Right atrium auricular region (tissue), 2 donors: Measurements from ENCODE around the gene CEBPA. TPM values are rescaled to one million over a fixed set of nuclear protein-coding genes. Genes with fewer than 3 reads are reported as not detected.

Experiments
- DNase-seq: peaks from one replicate; pipeline ENCODE4 v3.0.0-alpha.2; 2019; ENCODE audit warnings: low spot score
- H3K27ac ChIP-seq, 2 donors: fragments of 200-600 bp; sonication (generic); 1 replicate in 1 of 2; 2 replicates in 1 of 2; pipeline ENCODE4 v1.5.1; 2016 to 2019
- H3K27me3 ChIP-seq, 2 donors: fragments of 200-600 bp; sonication (generic); one replicate each; pipeline versions ENCODE4 v1.5.1 to v1.6.0; 2017 to 2019
- H3K36me3 ChIP-seq: fragments of 200-600 bp; sonication (generic); one replicate; pipeline ENCODE4 v1.5.1; 2016
- H3K4me1 ChIP-seq, 2 donors: fragments of 200-600 bp; sonication (generic); one replicate each; pipeline versions ENCODE4 v1.5.1 to v1.6.0; 2017 to 2019
- H3K4me3 ChIP-seq, 2 donors: fragments of 200-600 bp; sonication (generic); 1 replicate in 1 of 2; 2 replicates in 1 of 2; pipeline ENCODE4 v1.5.1; 2017 to 2019; ENCODE audit warnings: mild to moderate bottlenecking in 1 of 2, moderate library complexity in 1 of 2
- H3K9me3 ChIP-seq, 2 donors: fragments of 200-600 bp; sonication (generic); one replicate each; pipeline ENCODE4 v1.5.1; 2019
- CTCF ChIP-seq, 2 donors: fragments of 200-600 bp; sonication (generic); IDR thresholded peaks; one replicate each; pipeline ENCODE4 v1.5.1; 2019; ENCODE audit warnings: antibody characterized with exemption in 2 of 2
- total RNA-seq, 2 donors: library from RNA; depleted of rRNA; stranded (reverse); fragments of >200 nt; gene quantifications; one replicate each; pipeline ENCODE4 v1.1.0, GENCODE V29; 2016

The CEBPA gene
- total RNA-seq, 2 donors from 2014 or later, result 1.3 to 11.0 TPM

GRCh38 chr19:33257828-33258227, 44.5 kb downstream of the CEBPA start:
- H3K9me3 ChIP-seq, result peaks cover 0 to 8% of the 10 kb centered on the region in 2 donors
- H3K27me3 ChIP-seq, result no peaks in the 10 kb centered on the region
- H3K4me1 ChIP-seq, result no peaks in the 10 kb centered on the region
- no peak for DNase-seq
- H3K36me3 ChIP-seq, result no peaks in the 10 kb centered on the region
- H3K4me3 ChIP-seq, result no peak overlapping the region
- TF ChIP-seq CTCF (IDR thresholded peaks at IDR 0.05), result no peak
- H3K27ac ChIP-seq, result no peak overlapping the region

- DNase-seq, result no peak
- Histone ChIP-seq H3K4me3 (no peak overlapping the region), H3K9me3 (peaks cover 0 to 8% of the 10 kb centered on the region in 2 donors), H3K36me3 (no peaks in the 10 kb centered on the region), H3K27ac (no peak overlapping the region), H3K4me1 (no peaks in the 10 kb centered on the region), H3K27me3 (no peaks in the 10 kb centered on the region)
- TF ChIP-seq CTCF (IDR thresholded peaks at IDR 0.05), result no peak
Observed at GRCh38 chr19:33256261-33256660, 46.1 kb downstream of the CEBPA start.

GRCh38 chr19:33255781-33256180, 46.6 kb downstream of the CEBPA start:
- no peak for TF ChIP-seq CTCF (IDR thresholded peaks at IDR 0.05)

GRCh38 chr19:33254245-33254824, 48.0 kb downstream of the CEBPA start:
- H3K36me3 ChIP-seq, result no peaks in the 10 kb centered on the region
- H3K27ac ChIP-seq, result no peak overlapping the region
- H3K4me3 ChIP-seq, result no peak overlapping the region
- no peaks in the 10 kb centered on the region for H3K27me3 ChIP-seq
- H3K9me3 ChIP-seq, result peaks cover 0 to 8% of the 10 kb centered on the region in 2 donors
- H3K4me1 ChIP-seq, result no peaks in the 10 kb centered on the region
- DNase-seq, result no peak
- no peak for TF ChIP-seq CTCF (IDR thresholded peaks at IDR 0.05)

More at GRCh38 chr19:33255781-33256180, 46.6 kb downstream of the CEBPA start:
- DNase-seq, result no peak
- no peaks in the 10 kb centered on the region for H3K27me3 ChIP-seq
- peaks cover 0 to 8% of the 10 kb centered on the region in 2 donors for H3K9me3 ChIP-seq
- no peak overlapping the region for H3K4me3 ChIP-seq
- no peaks in the 10 kb centered on the region for H3K36me3 ChIP-seq
- H3K4me1 ChIP-seq, result no peaks in the 10 kb centered on the region
- no peak overlapping the region for H3K27ac ChIP-seq

GRCh38 chr19:33252971-33253370, 49.4 kb downstream of the CEBPA start:
- no peak for TF ChIP-seq CTCF (IDR thresholded peaks at IDR 0.05)
- H3K27ac ChIP-seq, result no peak overlapping the region
- no peaks in the 10 kb centered on the region for H3K27me3 ChIP-seq
- H3K4me3 ChIP-seq, result no peak overlapping the region
- H3K4me1 ChIP-seq, result no peaks in the 10 kb centered on the region
- peaks cover 0 to 7% of the 10 kb centered on the region in 2 donors for H3K9me3 ChIP-seq
- H3K36me3 ChIP-seq, result no peaks in the 10 kb centered on the region
- DNase-seq, result no peak

- H3K36me3 ChIP-seq, result no peaks in the 10 kb centered on the region
- DNase-seq, result no peak
- no peak overlapping the region for H3K4me3 ChIP-seq
- no peaks in the 10 kb centered on the region for H3K4me1 ChIP-seq
- H3K27ac ChIP-seq, result no peak overlapping the region
- TF ChIP-seq CTCF (IDR thresholded peaks at IDR 0.05), result no peak
- no peaks in the 10 kb centered on the region for H3K27me3 ChIP-seq
- peaks cover 0 to 2% of the 10 kb centered on the region in 2 donors for H3K9me3 ChIP-seq
Observed at GRCh38 chr19:33252418-33252962, 49.8 kb downstream of the CEBPA start.
